H1 (cell line): ENCODE results near the gene TMEM163. TPM values are rescaled to one million over a fixed set of nuclear protein-coding genes. Genes with fewer than 3 reads are reported as not detected.
A peak's percentile ranks its signal among the peaks of the same experiment; 100 is the strongest.

Source experiments
- CTCF ChIA-PET: fragments of 300-600 bp; sonication (Branson Sonifier 250); formaldehyde crosslinking; loops from one replicate; lab custom pipeline; 2021; ENCODE audit not compliant: partially characterized antibody; lab: Charles Lee
- POLR2A ChIA-PET: fragments of 300-600 bp; sonication (Branson Sonifier 250); formaldehyde crosslinking; loops from one replicate; lab custom pipeline; 2021; ENCODE audit warnings: inconsistent platforms; ENCODE audit not compliant: partially characterized antibody; lab: Charles Lee
- DNase-seq, 2 experiments: peaks; one replicate each; pipeline versions ENCODE4 v3.0.0 to v3.0.0-alpha.2; 2010 to 2022; ENCODE audit warnings: low spot score in 2 of 2, low read depth in 1 of 2, mixed read lengths in 1 of 2
- FAIRE-seq: peaks from 2 replicates; lab custom pipeline; 2011; peaks lifted over from hg19 to GRCh38; lab: Jason Lieb, UNC
- H2AFZ ChIP-seq: 2 replicates; pipeline ENCODE4 v1.8.1; 2012; ENCODE audit warnings: low read length, inconsistent platforms
- H2AK5ac ChIP-seq: 2 replicates; pipeline ENCODE4 v1.6.1; 2013; ENCODE audit warnings: low read depth, low read length
- H2BK120ac ChIP-seq: replicated peaks from 2 replicates; pipeline ENCODE3; 2013; ENCODE audit warnings: low read depth, low read length, inconsistent platforms
- H2BK12ac ChIP-seq: 2 replicates; pipeline ENCODE4 v1.6.1; 2013; ENCODE audit warnings: low read depth, low read length
- H2BK15ac ChIP-seq: 2 replicates; pipeline ENCODE4 v1.6.1; 2013; ENCODE audit warnings: low read length
- H2BK20ac ChIP-seq: 2 replicates; pipeline ENCODE4 v1.6.1; 2013; ENCODE audit warnings: low read length
- H2BK5ac ChIP-seq: 2 replicates; pipeline ENCODE4 v1.6.1; 2013; ENCODE audit warnings: low read depth, low read length
- H3K14ac ChIP-seq: 2 replicates; pipeline ENCODE4 v1.6.1; 2013; ENCODE audit warnings: inconsistent platforms; ENCODE audit not compliant: insufficient read length
- H3K18ac ChIP-seq: 2 replicates; pipeline ENCODE4 v1.6.1; 2013; ENCODE audit warnings: low read length; ENCODE audit errors: extremely low read depth
- H3K23ac ChIP-seq: 2 replicates; pipeline ENCODE4 v1.6.1; 2013; ENCODE audit warnings: inconsistent platforms; ENCODE audit not compliant: insufficient read length
- H3K23me2 ChIP-seq: 2 replicates; pipeline ENCODE4 v1.6.1; 2013; ENCODE audit warnings: low read depth, low read length
- H3K27ac ChIP-seq: 2 replicates; pipeline ENCODE4 v1.6.1; 2011; ENCODE audit warnings: low read depth, low read length, inconsistent platforms
- H3K27me3 ChIP-seq, 4 experiments: replicated peaks in 1 of 4; 1 replicate in 1 of 4; 2 replicates in 3 of 4; pipeline versions ENCODE4 v1.6.1 to v1.8.1; 2011 to 2013; ENCODE audit warnings: low read length in 3 of 4, mild to moderate bottlenecking in 3 of 4, inconsistent platforms in 2 of 4, mixed read lengths in 2 of 4, moderate library complexity in 1 of 4; ENCODE audit not compliant: control insufficient read depth in 3 of 4, insufficient read depth in 3 of 4; ENCODE audit errors: extremely low read depth in 1 of 4
- H3K36me3 ChIP-seq, 4 experiments: 2 replicates each; pipeline versions ENCODE4 v1.6.1 to v1.8.1; 2011 to 2013; ENCODE audit warnings: mild to moderate bottlenecking in 4 of 4, low read length in 3 of 4, moderate library complexity in 2 of 4, control low read depth in 1 of 4, inconsistent platforms in 1 of 4; ENCODE audit not compliant: insufficient read depth in 4 of 4, control insufficient read depth in 2 of 4
- H3K4ac ChIP-seq: replicated peaks from 2 replicates; pipeline ENCODE3; 2013; ENCODE audit warnings: low read length, low read depth, mixed read lengths, inconsistent platforms; ENCODE audit not compliant: insufficient read length
- H3K4me1 ChIP-seq, 4 experiments: replicated peaks in 1 of 4; 1 replicate in 1 of 4; 2 replicates in 3 of 4; pipeline versions ENCODE4 v1.6.1 to v1.8.1; 2011 to 2013; ENCODE audit warnings: low read length in 3 of 4, inconsistent platforms in 2 of 4, mixed read lengths in 1 of 4; ENCODE audit not compliant: insufficient read depth in 4 of 4, control insufficient read depth in 3 of 4
- H3K4me2 ChIP-seq, 2 experiments: 2 replicates each; pipeline versions ENCODE4 v1.6.1 to v1.8.1; 2011 to 2013; ENCODE audit warnings: low read depth in 2 of 2, low read length in 2 of 2, control low read depth in 1 of 2, inconsistent platforms in 1 of 2, mild to moderate bottlenecking in 1 of 2; ENCODE audit not compliant: insufficient read depth in 1 of 2
- H3K4me3 ChIP-seq, 4 experiments: fragments of 200-600, 300-600 bp in 1 of 4; sonication (generic), shearing (Covaris generic), sonication (Bioruptor Twin) in 1 of 4; 2 replicates each; pipeline versions ENCODE4 v1.5.1 to v1.8.1; 2011 to 2016; ENCODE audit warnings: low read length in 4 of 4, low read depth in 3 of 4, control low read depth in 2 of 4, inconsistent platforms in 2 of 4, mild to moderate bottlenecking in 2 of 4, mixed read lengths in 1 of 4, moderate library complexity in 1 of 4; ENCODE audit not compliant: insufficient read depth in 2 of 4; ENCODE audit errors: extremely low read depth in 1 of 4
- H3K56ac ChIP-seq: replicated peaks from 2 replicates; pipeline ENCODE3; 2013; ENCODE audit warnings: low read depth, mild to moderate bottlenecking, mixed read lengths, low read length, inconsistent platforms; ENCODE audit not compliant: insufficient read length
- H3K79me1 ChIP-seq: 2 replicates; pipeline ENCODE4 v1.6.1; 2013; ENCODE audit warnings: low read depth, low read length, control low read depth
- H3K79me2 ChIP-seq, 2 experiments: 2 replicates each; pipeline versions ENCODE4 v1.6.1 to v1.8.1; 2012 to 2013; ENCODE audit warnings: low read length in 2 of 2, mild to moderate bottlenecking in 2 of 2, inconsistent platforms in 1 of 2; ENCODE audit not compliant: insufficient read depth in 2 of 2, control insufficient read depth in 1 of 2
- H3K9ac ChIP-seq, 4 experiments: replicated peaks in 1 of 4; 1 replicate in 1 of 4; 2 replicates in 3 of 4; pipeline versions ENCODE4 v1.6.1 to v1.8.1; 2011 to 2013; ENCODE audit warnings: low read depth in 3 of 4, low read length in 3 of 4, control low read depth in 2 of 4, mild to moderate bottlenecking in 2 of 4, moderate library complexity in 2 of 4, inconsistent platforms in 1 of 4; ENCODE audit errors: extremely low read depth in 1 of 4
- H3K9me3 ChIP-seq, 2 experiments: 2 replicates each; pipeline versions ENCODE4 v1.6.1 to v1.8.1; 2012 to 2013; ENCODE audit warnings: mild to moderate bottlenecking in 2 of 2, moderate library complexity in 2 of 2, control low read depth in 1 of 2, inconsistent platforms in 1 of 2, low read depth in 1 of 2, low read length in 1 of 2, mixed read lengths in 1 of 2; ENCODE audit not compliant: insufficient read depth in 2 of 2
- H4K20me1 ChIP-seq, 2 experiments: replicated peaks in 1 of 2; 2 replicates each; pipeline versions ENCODE3 to v1.8.1; 2011 to 2013; ENCODE audit warnings: inconsistent platforms in 2 of 2, low read length in 2 of 2, mild to moderate bottlenecking in 1 of 2; ENCODE audit not compliant: insufficient read depth in 2 of 2, control insufficient read depth in 1 of 2
- H4K5ac ChIP-seq: 2 replicates; pipeline ENCODE4 v1.6.1; 2013; ENCODE audit warnings: low read length, low read depth, mixed read lengths, inconsistent platforms; ENCODE audit not compliant: insufficient read length
- H4K8ac ChIP-seq: 2 replicates; pipeline ENCODE4 v1.8.0; 2013; ENCODE audit warnings: mild to moderate bottlenecking, moderate library complexity, low read length, inconsistent platforms; ENCODE audit not compliant: insufficient read depth; ENCODE audit errors: extremely low read depth
- H4K91ac ChIP-seq: replicated peaks from 2 replicates; pipeline ENCODE3; 2013; ENCODE audit warnings: low read length, mixed read lengths, inconsistent platforms; ENCODE audit not compliant: insufficient read length
- NANOG ChIP-seq: IDR thresholded peaks from 2 replicates; pipeline ENCODE4 v1.6.1; 2011; ENCODE audit warnings: low read length, low read depth, mild to moderate bottlenecking, inconsistent platforms; ENCODE audit not compliant: insufficient read depth, poor library complexity, severe bottlenecking
- RXRA ChIP-seq: IDR thresholded peaks from 2 replicates; pipeline ENCODE4 v1.6.1; 2011; ENCODE audit warnings: low read depth, mild to moderate bottlenecking, low read length, moderate library complexity; ENCODE audit not compliant: insufficient read depth
- polyA plus RNA-seq, 7 experiments: library from polyadenylated mRNA; depleted of rRNA in 3 of 7; stranded (reverse) in 5 of 7; unstranded in 2 of 7; fragments of >200 nt in 5 of 7; fragments of 200-250 nt in 2 of 7; gene quantifications; 1 replicate in 5 of 7; 2 replicates in 1 of 7; 4 replicates in 1 of 7; pipeline versions ENCODE4 v1.2.1 to v1.2.3, GENCODE V29; 2011 to 2013; ENCODE audit warnings: missing spikeins in 2 of 7, mixed read lengths in 2 of 7
- total RNA-seq: library from RNA; stranded (reverse); fragmentation: NEBNext Ultra II Directional; extraction: Animal tissue kit (Norgen Biotek cat#: 25700); gene quantifications from 2 replicates; pipeline ENCODE4 v1.2.1, GENCODE V29; 2021

Gene TMEM163
- total and polyA plus RNA-seq, 2 of the 8 experiments (the other 6 are each of a cell fraction or from before 2014, with no cell fraction given): 2.8 to 3.2 TPM

GRCh38 chr2:134573085-134573370 is 145.8 kb downstream of the TMEM163 start:
- ChIA-PET CTCF (interaction anchor here (1.3 to 1.5 kb wide), 2 partner anchors 84 to 122 kb away, joined by 3 read pairs; no protein-coding TSS in a partner anchor), POLR2A (no interaction called here)
- H3K4me3 ChIP-seq: no peak overlapping the region
- no peak for TF ChIP-seq RXRA
- TF ChIP-seq NANOG: no peak

More at GRCh38 chr2:134573085-134573370, 145.8 kb downstream of the TMEM163 start:
- no peak overlapping the region for H4K91ac ChIP-seq
- H3K4ac ChIP-seq: no peak overlapping the region
- no peaks in the 10 kb centered on the region for H3K27me3 ChIP-seq
- H2AFZ ChIP-seq: no peak overlapping the region
- DNase-seq: no peak
- H3K9me3 ChIP-seq: no peaks in the 10 kb centered on the region
- H2BK15ac ChIP-seq: peak overlapping the region; percentile 72; the same call in 1 of the 2 replicates
- no peak overlapping the region for H3K4me2 ChIP-seq
- H3K14ac ChIP-seq: no peak overlapping the region
- no peaks in the 10 kb centered on the region for H3K79me2 ChIP-seq
- no peaks in the 10 kb centered on the region; the same call in 1 of the 2 replicates for H3K23me2 ChIP-seq
- H3K4me1 ChIP-seq: no peaks in the 10 kb centered on the region; a peak in 1 of 7 replicates
- H4K8ac ChIP-seq: no peak overlapping the region
- no peaks in the 10 kb centered on the region for H4K20me1 ChIP-seq
- FAIRE-seq: no peak
- H3K27ac ChIP-seq: no peak overlapping the region
- no peaks in the 10 kb centered on the region for H3K36me3 ChIP-seq
- H4K5ac ChIP-seq: no peak overlapping the region
- H2BK120ac ChIP-seq: no peak overlapping the region
- H2BK20ac ChIP-seq: no peak overlapping the region
- no peak overlapping the region for H2BK12ac ChIP-seq
- no peak overlapping the region for H2AK5ac ChIP-seq
- no peak overlapping the region for H3K56ac ChIP-seq
- no peak overlapping the region for H3K9ac ChIP-seq
- H3K18ac ChIP-seq: no peak overlapping the region
- H2BK5ac ChIP-seq: no peak overlapping the region
- no peak overlapping the region for H3K23ac ChIP-seq
- no peaks in the 10 kb centered on the region for H3K79me1 ChIP-seq
